ENCODE data around the gene PLA2G2F. TPM values are rescaled to one million over a fixed set of nuclear protein-coding genes. Genes with fewer than 3 reads are reported as not detected.
A peak's percentile ranks its signal among the peaks of the same experiment; 100 is the strongest.

PLA2G2F gene
- total and polyA plus RNA-seq, 7 donors: 0.03 TPM; not detected in 6

- H3K36me3 ChIP-seq (ENCODE audit: insufficient read depth in 1 of 2, low read depth in 1 of 2): no peaks in the 10 kb centered on the region
- H3K27ac ChIP-seq: no peak overlapping the region
- no peak overlapping the region for H3K4me3 ChIP-seq
- DNase-seq (no peak), ATAC-seq (no peak)
- peaks cover 0 to 2% (median 0%) of the 10 kb centered on the region in 3 donors for H3K27me3 ChIP-seq (ENCODE audit: insufficient read depth in 3 of 3, low read length in 2 of 3)
- H3K9me3 ChIP-seq: no peaks in the 10 kb centered on the region
- 89 to 96% (median 93%) methylated on average over 5 of the region's 5 CpGs for WGBS, 3 donors
- TF ChIP-seq CTCF (IDR thresholded peaks at IDR 0.05): no peak
- no peaks in the 10 kb centered on the region for H3K4me1 ChIP-seq
- intact Hi-C loops (cut with DNase I): no loop called here
These were observed 45.8 kb upstream of the PLA2G2F start for GRCh38 chr1:20093303-20093702.

GRCh38 chr1:20093940-20094391 is 45.2 kb upstream of the PLA2G2F start:
- TF ChIP-seq CTCF (IDR thresholded peaks at IDR 0.05): no peak
- intact Hi-C loops (cut with DNase I): no loop called here
- no peak overlapping the region for H3K4me3 ChIP-seq
- ATAC-seq: peak; percentile 39 to 81 (median 72)
- H3K9me3 ChIP-seq: no peaks in the 10 kb centered on the region
- no peak overlapping the region for H3K27ac ChIP-seq
- WGBS, 3 donors: 52 to 75% (median 66%) methylated on average over 5 of the region's 5 CpGs
- no peaks in the 10 kb centered on the region for H3K4me1 ChIP-seq
- DNase-seq: peak; percentile 73 to 87
- no peaks in the 10 kb centered on the region for H3K36me3 ChIP-seq (ENCODE audit: insufficient read depth in 1 of 2, low read depth in 1 of 2)
- peaks cover 0 to 2% (median 0%) of the 10 kb centered on the region in 3 donors for H3K27me3 ChIP-seq (ENCODE audit: insufficient read depth in 3 of 3, low read length in 2 of 3)

DNA sequence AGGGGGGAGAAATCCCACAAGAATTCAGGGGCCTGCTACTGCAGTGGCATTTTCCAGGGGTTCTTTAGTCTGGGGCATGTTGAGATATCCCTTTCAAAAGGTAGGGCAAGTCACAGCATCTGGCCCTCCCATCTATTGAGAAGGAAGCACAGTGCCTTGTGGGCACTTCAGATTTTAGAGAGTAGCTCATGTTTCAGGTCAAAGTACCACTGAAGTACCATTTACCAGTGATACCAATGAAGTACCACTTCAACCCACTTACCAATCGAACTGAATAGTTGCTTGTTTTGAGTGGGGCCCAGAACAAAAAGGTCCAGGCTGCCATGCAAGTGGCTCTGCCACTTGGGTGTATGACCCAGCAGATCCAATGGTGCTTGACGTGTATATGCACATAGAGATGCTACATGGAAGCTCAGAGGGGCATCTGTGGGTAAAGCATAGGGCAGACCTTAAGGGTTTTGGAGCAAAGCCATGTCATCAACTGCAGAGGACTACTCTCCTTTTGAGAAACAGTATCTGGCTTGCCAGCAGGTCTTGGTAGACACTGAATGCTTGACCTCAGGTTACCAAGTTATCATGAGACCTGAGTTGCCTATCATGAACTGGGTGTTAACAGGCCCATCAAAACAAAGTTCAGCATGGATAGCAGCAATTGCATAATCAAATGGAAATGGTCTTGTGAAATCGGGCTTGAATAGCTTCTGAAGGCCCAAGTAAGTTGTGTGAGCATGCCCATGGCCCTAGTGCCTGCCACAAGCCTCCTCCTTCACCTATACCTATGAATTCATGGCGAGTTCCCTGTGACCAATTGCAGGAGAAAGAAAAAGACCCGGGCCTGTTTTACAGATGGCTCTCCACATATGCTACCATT is 43.3 kb upstream of the PLA2G2F start:
- H3K36me3 ChIP-seq (ENCODE audit: insufficient read depth in 1 of 2, low read depth in 1 of 2): no peaks in the 10 kb centered on the region
- no peaks in the 10 kb centered on the region for H3K27me3 ChIP-seq (ENCODE audit: insufficient read depth in 3 of 3, low read length in 2 of 3)
- no peak overlapping the region for H3K4me3 ChIP-seq
- DNase-seq: no peak
- no peaks in the 10 kb centered on the region for H3K9me3 ChIP-seq
- H3K4me1 ChIP-seq: no peaks in the 10 kb centered on the region
- WGBS, 3 donors: 70 to 75% (median 74%) methylated on average over 5 of the region's 5 CpGs
- intact Hi-C loops (cut with DNase I): no loop called here
- TF ChIP-seq CTCF (IDR thresholded peaks at IDR 0.05): no peak
- ATAC-seq: peak in 1 of 4 donors; percentile 29
- no peak overlapping the region for H3K27ac ChIP-seq

- Histone ChIP-seq H3K9me3 (no peaks in the 10 kb centered on the region), H3K4me3 (no peak overlapping the region), H3K27me3 (ENCODE audit: insufficient read depth in 3 of 3, low read length in 2 of 3) (no peaks in the 10 kb centered on the region), H3K36me3 (ENCODE audit: insufficient read depth in 1 of 2, low read depth in 1 of 2) (no peaks in the 10 kb centered on the region), H3K4me1 (no peaks in the 10 kb centered on the region), H3K27ac (no peak overlapping the region)
- DNase-seq: no peak
- no peak for ATAC-seq
- 79 to 86% (median 85%) methylated on average over 7 of the region's 7 CpGs for WGBS, 3 donors
- intact Hi-C loops (cut with DNase I): no loop called here
- TF ChIP-seq CTCF (IDR thresholded peaks at IDR 0.05): no peak
These were observed 42.2 kb upstream of the PLA2G2F start for GRCh38 chr1:20096840-20097447.

Measured in psoas muscle (tissue), 8 donors.